T-helper 1 cell treated with Interleukin-12 subunit alpha and Interleukin-12 subunit beta and Interleukin-4 antibody, amounts not matched to agents 30 ng/mL and 1 ng/mL, for 36 hours (primary cell): ENCODE measurements around the gene ZC3H12C. TPM values are rescaled to one million over a fixed set of nuclear protein-coding genes. Genes with fewer than 3 reads are reported as not detected.

ENCODE experiments used
- intact Hi-C: fragments of 100-400 bp; cut with micrococcal nuclease; formaldehyde crosslinking; loops from one replicate; pipeline ENCODE4 v1.15.1; 2024
- total RNA-seq: library from RNA; stranded (reverse); gene quantifications from 2 replicates; pipeline ENCODE4 v1.2.3, GENCODE V29; 2022

Gene ZC3H12C
- total RNA-seq, 1 donor from 2014 or later: 2.8 TPM

- intact Hi-C loops: no loop called here
Measured at GRCh38 chr11:110141812-110142211, 48.6 kb downstream of the ZC3H12C start.

GRCh38 chr11:110147962-110148709 lies 54.9 kb downstream of the ZC3H12C start:
- intact Hi-C loops: no loop called here

DNA sequence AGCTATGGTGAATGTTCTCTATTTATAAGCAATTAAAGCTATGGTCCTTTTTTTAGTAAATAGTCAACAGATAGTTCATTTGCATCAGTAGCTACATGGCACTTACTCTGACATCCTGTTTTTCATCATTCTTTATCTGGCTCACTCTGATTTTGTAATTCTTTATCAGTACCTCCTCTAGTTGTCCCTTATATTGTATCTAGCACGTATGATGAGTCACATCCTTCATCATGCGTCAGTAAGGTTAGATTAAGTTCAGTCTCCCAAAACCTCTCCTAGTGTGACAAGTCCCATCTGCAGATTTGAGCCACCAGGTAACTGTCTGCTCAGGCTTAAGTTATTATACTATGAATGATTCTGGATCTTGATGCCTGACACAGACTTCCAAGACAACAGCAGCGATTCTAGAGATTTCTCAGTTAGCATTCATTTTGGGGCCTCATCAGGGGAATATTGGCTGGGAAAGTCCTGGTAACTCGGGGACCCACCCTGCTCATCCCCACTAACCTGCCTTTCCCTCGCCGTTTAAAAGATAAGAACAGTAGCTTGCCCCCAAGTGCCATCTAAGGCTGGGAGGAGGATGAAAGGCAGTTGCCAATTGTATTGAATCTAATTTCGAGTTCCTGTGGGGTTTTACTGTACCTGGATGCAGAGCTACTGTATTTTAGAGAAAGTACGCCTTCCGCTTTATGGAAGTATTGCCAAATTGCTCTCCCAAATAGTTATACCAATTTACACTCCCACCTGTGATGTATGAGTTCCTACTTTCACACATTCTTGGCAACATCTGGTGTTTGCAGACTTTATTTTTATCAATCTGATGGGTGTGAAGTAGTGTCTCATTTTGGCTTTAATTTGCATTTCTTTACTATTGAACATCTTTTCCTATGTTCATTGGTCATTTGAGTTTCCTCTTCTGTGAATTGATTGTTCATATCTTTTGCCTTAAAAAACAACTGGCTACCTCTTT lies 55.9 kb downstream of the ZC3H12C start:
- intact Hi-C loops: no loop called here

DNA sequence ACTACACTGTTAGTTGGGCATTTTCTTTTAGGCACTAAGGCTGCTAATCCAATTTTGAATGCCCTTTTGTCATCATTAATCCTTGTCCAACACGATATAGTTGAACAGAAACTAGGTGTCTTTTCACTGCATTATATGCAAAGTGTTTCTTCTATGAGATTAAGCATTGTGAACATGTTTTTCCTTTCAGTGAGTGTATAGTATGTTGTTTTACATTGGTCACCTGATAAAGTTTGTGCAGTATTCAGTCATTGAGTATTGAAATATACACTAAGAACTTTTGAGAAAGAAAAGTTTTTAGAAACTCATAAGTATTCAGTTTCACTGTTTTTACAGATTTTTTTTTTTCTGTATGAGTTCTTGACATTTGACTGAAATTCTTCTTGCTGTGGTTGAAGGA lies 59.0 kb downstream of the ZC3H12C start:
- intact Hi-C loops: no loop called here

GRCh38 chr11:110153474-110153873 lies 60.3 kb downstream of the ZC3H12C start:
- intact Hi-C loops: no loop called here

- intact Hi-C loops: no loop called here
Measured at GRCh38 chr11:110156503-110156902, 63.3 kb downstream of the ZC3H12C start.

DNA sequence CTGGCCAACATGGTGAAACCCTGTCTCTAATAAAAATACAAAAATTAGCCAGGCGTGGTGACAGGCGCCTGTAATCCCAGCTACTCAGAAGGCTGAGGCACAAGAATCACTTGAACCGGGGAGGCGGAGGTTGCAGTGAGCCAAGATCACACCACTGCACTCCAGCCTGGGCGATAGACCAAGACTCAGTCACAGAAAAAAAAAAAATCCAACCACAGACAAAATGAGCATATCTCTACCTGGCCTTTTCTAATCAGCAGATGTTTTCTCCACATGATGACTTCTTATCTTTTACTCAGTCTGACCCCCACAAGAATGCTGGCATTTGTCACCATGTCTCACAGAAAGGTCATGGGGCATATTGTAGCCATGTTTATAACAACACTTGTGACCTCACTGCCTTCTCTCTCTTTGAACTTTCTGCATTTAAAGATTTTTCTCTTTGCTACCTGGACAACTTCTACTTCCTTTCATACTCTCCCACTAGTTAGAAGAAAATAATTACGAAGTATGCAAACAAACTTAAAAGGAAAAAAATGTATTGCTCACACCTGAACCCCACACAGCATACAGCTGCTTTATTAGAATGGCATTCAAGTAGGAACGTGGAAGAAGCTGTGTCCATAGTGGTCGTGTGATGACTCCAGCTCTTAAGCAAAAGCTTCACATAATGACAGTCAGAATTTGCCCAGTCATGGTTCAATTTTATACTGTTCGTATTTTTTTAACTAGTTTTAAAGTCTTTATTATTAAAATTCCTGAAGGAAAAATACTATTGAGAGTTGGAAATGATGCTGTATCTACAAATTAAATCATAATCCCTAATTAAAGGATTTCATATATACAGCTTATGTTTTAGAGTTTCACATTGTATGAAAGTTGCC lies 65.4 kb downstream of the ZC3H12C start:
- intact Hi-C loops: no loop called here

GRCh38 chr11:110159476-110159875 lies 66.3 kb downstream of the ZC3H12C start:
- intact Hi-C loops: no loop called here

GRCh38 chr11:110160016-110160415 lies 66.8 kb downstream of the ZC3H12C start:
- intact Hi-C loops: no loop called here

DNA sequence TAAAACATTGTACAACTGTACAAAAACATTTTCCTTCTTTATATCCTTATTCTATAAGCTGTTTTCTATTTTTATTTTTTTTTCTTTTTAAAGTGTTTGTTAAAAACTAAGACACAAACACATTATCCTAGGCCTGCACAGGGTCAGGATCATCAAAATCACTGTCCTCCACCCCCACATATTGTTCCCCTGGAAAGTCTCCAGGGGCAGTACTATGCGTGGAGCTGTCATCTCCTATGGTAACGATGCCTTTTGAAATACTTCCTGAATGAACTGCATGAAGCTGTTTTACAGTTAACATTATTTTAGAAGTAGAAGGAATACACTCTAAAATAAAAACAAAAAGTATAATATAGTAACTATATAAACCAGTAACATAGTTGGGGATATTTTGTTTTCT lies 67.2 kb downstream of the ZC3H12C start:
- intact Hi-C loops: no loop called here

- intact Hi-C loops: no loop called here
Measured at GRCh38 chr11:110161061-110161460, 67.9 kb downstream of the ZC3H12C start.

GRCh38 chr11:110162216-110162615 lies 69.0 kb downstream of the ZC3H12C start:
- intact Hi-C loops: no loop called here

DNA sequence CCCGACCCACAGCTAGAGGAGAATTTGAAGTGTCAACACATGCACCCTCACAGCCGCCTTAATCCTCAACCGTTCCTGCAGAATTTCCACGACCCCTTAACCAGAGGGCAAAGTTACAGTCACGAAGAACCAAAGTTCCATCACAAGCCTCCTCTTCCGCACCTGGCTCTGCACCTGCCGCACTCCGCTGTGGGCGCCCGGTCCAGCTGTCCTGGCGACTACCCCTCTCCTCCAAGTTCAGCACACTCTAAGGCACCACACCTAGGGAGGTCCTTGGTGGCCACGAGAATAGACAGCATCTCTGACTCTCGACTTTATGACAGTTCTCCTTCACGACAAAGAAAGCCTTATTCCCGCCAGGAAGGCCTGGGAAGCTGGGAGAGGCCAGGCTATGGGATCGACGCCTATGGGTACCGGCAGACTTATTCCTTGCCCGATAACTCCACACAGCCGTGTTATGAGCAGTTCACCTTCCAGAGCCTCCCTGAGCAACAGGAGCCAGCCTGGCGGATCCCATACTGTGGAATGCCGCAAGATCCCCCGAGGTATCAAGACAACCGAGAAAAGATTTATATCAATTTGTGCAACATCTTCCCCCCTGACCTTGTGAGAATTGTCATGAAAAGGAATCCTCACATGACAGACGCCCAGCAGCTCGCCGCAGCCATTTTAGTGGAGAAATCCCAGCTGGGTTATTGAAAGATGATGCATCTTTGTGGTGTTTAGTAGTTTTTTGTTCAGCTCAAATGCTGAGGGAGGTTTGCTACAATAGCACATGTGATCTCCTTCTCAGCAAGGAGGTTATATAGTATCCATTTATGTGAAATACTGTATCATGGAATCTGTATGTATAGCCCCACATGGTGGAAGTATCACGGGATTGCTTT lies 72.1 kb downstream of the ZC3H12C start:
- intact Hi-C loops: no loop called here

DNA sequence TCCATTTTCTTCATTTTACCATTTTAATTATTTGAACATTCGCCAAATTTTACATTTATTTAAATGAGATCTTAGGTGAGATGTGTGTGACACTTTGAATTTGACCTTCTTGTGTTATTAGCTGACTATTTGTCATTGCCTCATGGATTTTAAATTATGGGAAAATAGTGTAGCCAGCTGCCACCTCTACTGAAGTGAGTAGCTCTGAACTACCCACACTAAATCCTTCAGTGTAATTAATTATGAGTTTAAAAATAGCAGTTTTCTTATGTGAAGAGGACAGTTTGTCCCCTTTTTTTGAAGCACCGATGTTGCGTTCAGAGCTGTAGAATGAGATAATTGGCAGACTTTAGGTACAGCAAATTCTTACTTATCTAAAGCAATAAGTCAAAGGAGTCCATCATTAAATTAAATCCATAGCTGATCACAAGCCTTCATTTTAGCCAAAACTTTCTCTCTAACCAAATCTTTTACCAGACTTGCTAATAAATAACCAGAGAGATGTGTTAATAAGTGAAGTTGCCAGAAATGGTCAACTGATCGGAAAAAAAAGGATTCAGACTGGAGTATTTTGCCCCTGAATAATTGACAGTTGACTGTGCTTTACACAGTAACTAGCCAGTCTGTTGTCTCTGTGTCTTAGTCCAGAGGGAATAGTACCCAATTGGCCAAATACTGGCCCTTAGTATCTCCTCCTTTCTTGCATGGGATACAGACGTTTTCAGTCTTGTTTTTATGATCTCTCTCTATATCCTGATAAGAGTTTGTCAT lies 75.0 kb downstream of the ZC3H12C start:
- intact Hi-C loops: no loop called here

GRCh38 chr11:110169738-110170137 lies 76.5 kb downstream of the ZC3H12C start:
- intact Hi-C loops: no loop called here

- intact Hi-C loops: no loop called here
Measured at GRCh38 chr11:110172468-110173065, 79.4 kb downstream of the ZC3H12C start.

DNA sequence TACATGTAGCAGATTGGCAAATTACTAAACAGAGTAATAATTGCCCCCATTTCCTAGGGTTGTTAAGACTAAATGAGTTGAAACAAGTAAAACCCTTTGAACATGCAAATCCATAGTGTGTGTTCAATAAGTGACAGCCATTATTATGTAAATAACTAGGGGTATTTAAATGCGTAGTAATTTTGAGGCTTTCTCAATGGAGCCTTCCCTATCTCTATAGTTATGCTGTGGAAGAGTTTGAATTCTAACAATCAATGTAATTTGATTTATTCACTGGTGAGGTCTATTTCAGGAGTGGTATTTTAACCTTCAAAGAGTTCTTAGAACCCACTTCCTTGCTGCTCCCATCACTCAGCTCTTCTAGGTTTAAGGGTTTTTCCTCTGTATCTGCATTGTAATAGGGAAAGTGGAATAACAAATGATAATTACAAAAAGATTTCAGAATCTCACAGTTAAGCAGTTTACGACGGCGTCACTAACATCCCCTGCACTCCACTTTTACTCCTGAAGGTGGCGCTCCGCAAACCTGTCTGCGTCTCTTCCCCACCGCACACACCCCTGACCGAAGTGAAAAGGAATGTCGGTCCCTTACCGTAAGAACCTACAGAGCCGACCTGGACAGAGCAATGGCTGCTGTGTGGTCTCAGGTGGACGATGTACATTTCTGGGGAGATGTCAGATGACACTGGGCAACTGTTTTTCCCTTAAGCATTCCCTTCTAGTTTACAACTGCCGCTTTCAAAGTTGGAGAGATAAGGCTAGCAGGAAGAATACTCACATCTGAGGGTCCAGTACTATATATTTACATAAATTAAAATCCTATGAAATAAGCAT lies 80.8 kb downstream of the ZC3H12C start:
- intact Hi-C loops: loop anchor here (1.0 kb wide), 2 partner anchors 228 to 259 kb away; no protein-coding TSS in a partner anchor
